AG04450 (cell line): ENCODE measurements around the gene GRM8. TPM values are rescaled to one million over a fixed set of nuclear protein-coding genes. Genes with fewer than 3 reads are reported as not detected.

Experiments used
- CTCF ChIA-PET: fragments of 300-600, 350-600 bp; formaldehyde crosslinking; extraction: SDS; loops from one replicate; lab custom pipeline; 2022; ENCODE audit warnings: antibody characterized with exemption, inconsistent platforms; lab: Charles Lee
- POLR2A ChIA-PET: fragments of 350-600 bp; formaldehyde crosslinking; extraction: SDS; loops from one replicate; lab custom pipeline; 2021; ENCODE audit warnings: antibody characterized with exemption, inconsistent platforms; lab: Yijun Ruan, JAX
- DNase-seq: peaks from one replicate; pipeline ENCODE4 v3.0.0-alpha.2; 2011; ENCODE audit warnings: low read depth, low spot score
- H3K27ac ChIP-seq: one replicate; pipeline ENCODE4 v1.5.1; 2012; ENCODE audit warnings: low read depth, low read length, control low read depth
- H3K27me3 ChIP-seq: one replicate; pipeline ENCODE4 v1.6.0; 2012; ENCODE audit warnings: low read length; ENCODE audit not compliant: control insufficient read depth, insufficient read depth
- H3K4me3 ChIP-seq: 2 replicates; pipeline ENCODE4 v1.5.1; 2011; ENCODE audit warnings: mild to moderate bottlenecking, low read depth, low read length, control low read depth
- H3K9me3 ChIP-seq: 2 replicates; pipeline ENCODE4 v1.5.1; 2012; ENCODE audit warnings: low read length; ENCODE audit not compliant: control insufficient read depth, insufficient read depth
- CTCF ChIP-seq: IDR thresholded peaks from 2 replicates; pipeline ENCODE4 v1.5.1; 2011; ENCODE audit warnings: low read depth, low read length, control low read depth, inconsistent platforms
- polyA plus RNA-seq: library from polyadenylated mRNA; depleted of rRNA; stranded (reverse); fragments of >200 nt; gene quantifications from 2 replicates; pipeline ENCODE4 v1.2.3, GENCODE V29; 2011

GRM8 gene
- polyA plus RNA-seq, 1 experiment = not detected

- ChIA-PET POLR2A (no interaction called here), CTCF (no interaction called here)
- H3K4me3 ChIP-seq = no peak overlapping the region
- no peaks in the 10 kb centered on the region for H3K27me3 ChIP-seq
- no peak for TF ChIP-seq CTCF
- no peak overlapping the region for H3K27ac ChIP-seq
- DNase-seq = peak; percentile 41
- no peaks in the 10 kb centered on the region; the same call in 1 of the 2 replicates for H3K9me3 ChIP-seq
Measured at GRCh38 chr7:126700807-126701604, 551.7 kb downstream of the GRM8 start.

GRCh38 chr7:126699707-126700106 is 553.0 kb downstream of the GRM8 start:
- Histone ChIP-seq H3K27me3 (no peaks in the 10 kb centered on the region), H3K27ac (no peak overlapping the region), H3K9me3 (no peaks in the 10 kb centered on the region; the same call in 1 of the 2 replicates), H3K4me3 (no peak overlapping the region)
- DNase-seq = no peak
- no peak for TF ChIP-seq CTCF
- ChIA-PET CTCF (no interaction called here), POLR2A (no interaction called here)

GRCh38 chr7:126698909-126699308 is 553.8 kb downstream of the GRM8 start:
- POLR2A ChIA-PET = no interaction called here

GRCh38 chr7:126698446-126698845 is 554.3 kb downstream of the GRM8 start:
- H3K9me3 ChIP-seq = no peaks in the 10 kb centered on the region; the same call in 1 of the 2 replicates
- no peak overlapping the region for H3K4me3 ChIP-seq
- H3K27me3 ChIP-seq = no peaks in the 10 kb centered on the region
- ChIA-PET POLR2A (no interaction called here), CTCF (no interaction called here)
- TF ChIP-seq CTCF = no peak
- no peak for DNase-seq
- H3K27ac ChIP-seq = no peak overlapping the region

More at GRCh38 chr7:126698909-126699308, 553.8 kb downstream of the GRM8 start:
- no peak for DNase-seq
- CTCF ChIA-PET = no interaction called here
- no peaks in the 10 kb centered on the region; the same call in 1 of the 2 replicates for H3K9me3 ChIP-seq
- H3K27me3 ChIP-seq = no peaks in the 10 kb centered on the region
- no peak overlapping the region for H3K4me3 ChIP-seq
- no peak overlapping the region for H3K27ac ChIP-seq
- no peak for TF ChIP-seq CTCF

GRCh38 chr7:126696256-126697038 is 556.3 kb downstream of the GRM8 start:
- H3K27me3 ChIP-seq = no peaks in the 10 kb centered on the region
- TF ChIP-seq CTCF = no peak
- no peak overlapping the region for H3K27ac ChIP-seq
- no peak overlapping the region for H3K4me3 ChIP-seq
- peaks cover 1% of the 10 kb centered on the region; the same call in 1 of the 2 replicates for H3K9me3 ChIP-seq
- DNase-seq = no peak
- CTCF ChIA-PET = no interaction called here
- POLR2A ChIA-PET = no interaction called here
